AG04450 (cell line): ENCODE data around the gene NEURL1. TPM values are rescaled to one million over a fixed set of nuclear protein-coding genes. Genes with fewer than 3 reads are reported as not detected.
"Not testable (repeated sequence)": the region's sequence is repeated elsewhere in the genome, so short reads cannot be mapped to it uniquely, and the experiment has no call there.

Experiments used
- CTCF ChIA-PET: fragments of 300-600, 350-600 bp; formaldehyde crosslinking; extraction: SDS; loops from one replicate; lab custom pipeline; 2022; ENCODE audit warnings: antibody characterized with exemption, inconsistent platforms; lab: Charles Lee
- POLR2A ChIA-PET: fragments of 350-600 bp; formaldehyde crosslinking; extraction: SDS; loops from one replicate; lab custom pipeline; 2021; ENCODE audit warnings: antibody characterized with exemption, inconsistent platforms; lab: Yijun Ruan, JAX
- DNase-seq: peaks from one replicate; pipeline ENCODE4 v3.0.0-alpha.2; 2011; ENCODE audit warnings: low read depth, low spot score
- H3K27ac ChIP-seq: one replicate; pipeline ENCODE4 v1.5.1; 2012; ENCODE audit warnings: low read depth, low read length, control low read depth
- H3K27me3 ChIP-seq: one replicate; pipeline ENCODE4 v1.6.0; 2012; ENCODE audit warnings: low read length; ENCODE audit not compliant: control insufficient read depth, insufficient read depth
- H3K4me3 ChIP-seq: 2 replicates; pipeline ENCODE4 v1.5.1; 2011; ENCODE audit warnings: mild to moderate bottlenecking, low read depth, low read length, control low read depth
- H3K9me3 ChIP-seq: 2 replicates; pipeline ENCODE4 v1.5.1; 2012; ENCODE audit warnings: low read length; ENCODE audit not compliant: control insufficient read depth, insufficient read depth
- CTCF ChIP-seq: IDR thresholded peaks from 2 replicates; pipeline ENCODE4 v1.5.1; 2011; ENCODE audit warnings: low read depth, low read length, control low read depth, inconsistent platforms
- polyA plus RNA-seq: library from polyadenylated mRNA; depleted of rRNA; stranded (reverse); fragments of >200 nt; gene quantifications from 2 replicates; pipeline ENCODE4 v1.2.3, GENCODE V29; 2011

Gene NEURL1
- polyA plus RNA-seq, 1 experiment = 0.67 TPM

GRCh38 chr10:103501186-103501585 lies 7.7 kb downstream of the NEURL1 start:
- no peak overlapping the region for H3K27ac ChIP-seq
- POLR2A ChIA-PET = interaction anchor here (0.6 kb wide), 1 partner anchor 114 kb away, joined by 5 read pairs; no protein-coding TSS in a partner anchor
- TF ChIP-seq CTCF = no peak
- no peaks in the 10 kb centered on the region for H3K9me3 ChIP-seq
- no peak overlapping the region for H3K4me3 ChIP-seq
- CTCF ChIA-PET = interaction anchor here (1.0 kb wide), 1 partner anchor 9 kb away, joined by 3 read pairs; no protein-coding TSS in a partner anchor
- no peak for DNase-seq
- H3K27me3 ChIP-seq = peaks cover 72% of the 10 kb centered on the region

GRCh38 chr10:103502849-103503660 lies 9.6 kb downstream of the NEURL1 start:
- no peak for DNase-seq
- Histone ChIP-seq H3K4me3 (no peak overlapping the region), H3K9me3 (no peaks in the 10 kb centered on the region; the same call in 1 of the 2 replicates), H3K27ac (no peak overlapping the region), H3K27me3 (peaks cover 73% of the 10 kb centered on the region)
- ChIA-PET CTCF (interaction anchor here (0.6 to 1.2 kb wide), 2 partner anchors 17 to 789 kb away, joined by 4 to 6 read pairs; partner anchors contain the start of gene ARL3), POLR2A (interaction anchor here (0.7 kb wide), 1 partner anchor 62 kb away, joined by 4 read pairs; no protein-coding TSS in a partner anchor)
- TF ChIP-seq CTCF = no peak

GRCh38 chr10:103503777-103504176 lies 10.3 kb downstream of the NEURL1 start:
- peaks cover 78% of the 10 kb centered on the region for H3K27me3 ChIP-seq
- CTCF ChIA-PET = interaction anchor here (0.6 to 1.2 kb wide), 2 partner anchors 18 to 790 kb away, joined by 4 to 6 read pairs; partner anchors contain the start of gene ARL3
- not testable (repeated sequence) for H3K4me3 ChIP-seq, H3K27ac ChIP-seq, DNase-seq, H3K9me3 ChIP-seq
- POLR2A ChIA-PET = interaction anchor here (0.7 kb wide), 1 partner anchor 61 kb away, joined by 4 read pairs; no protein-coding TSS in a partner anchor

- Histone ChIP-seq H3K4me3 (no peak overlapping the region), H3K27me3 (peaks cover 78% of the 10 kb centered on the region), H3K27ac (no peak overlapping the region), H3K9me3 (no peaks in the 10 kb centered on the region; the same call in 1 of the 2 replicates)
- ChIA-PET CTCF (interaction anchor here (0.6 to 1.2 kb wide), 4 partner anchors 16 to 1494 kb away, joined by 3 to 6 read pairs (median 3); no protein-coding TSS in a partner anchor), POLR2A (interaction anchor here (0.6 kb wide), 1 partner anchor 55 kb away, joined by 4 read pairs; no protein-coding TSS in a partner anchor)
- TF ChIP-seq CTCF = no peak
- peak; percentile 70 for DNase-seq
Measured at GRCh38 chr10:103504181-103504783, 10.8 kb downstream of the NEURL1 start.

- POLR2A ChIA-PET = no interaction called here
- CTCF ChIA-PET = no interaction called here
- H3K4me3 ChIP-seq = no peak overlapping the region
- H3K9me3 ChIP-seq = peaks cover 3% of the 10 kb centered on the region; the same call in 1 of the 2 replicates
- no peak for TF ChIP-seq CTCF
- H3K27me3 ChIP-seq = peaks cover 78% of the 10 kb centered on the region
- DNase-seq = no peak
- H3K27ac ChIP-seq = no peak overlapping the region
Measured at GRCh38 chr10:103506061-103506460, 12.6 kb downstream of the NEURL1 start.
